Central memory CD8-positive, alpha-beta T cell (primary cell): ENCODE results near the gene GLCE.
A peak's percentile ranks its signal among the peaks of the same experiment; 100 is the strongest.

ENCODE experiments used
- ATAC-seq: fragments of 150-1000 bp; cut with Tn5 transposase; replicated peaks from 2 replicates; pipeline ENCODE4 v1.10.0; 2022; ENCODE audit warnings: mild to moderate bottlenecking, moderate FRiP score, moderate number of reproducible peaks; ENCODE audit not compliant: poor library complexity, severe bottlenecking; ENCODE audit errors: extremely low read depth
- DNase-seq, 2 donors: peaks; one replicate each; pipeline ENCODE4 v3.0.0; 2021; ENCODE audit warnings: low spot score in 2 of 2
- H3K27ac Mint-ChIP-seq: one replicate; pipeline ENCODE4 v1.8.0; 2022; ENCODE audit warnings: low read depth, mild to moderate bottlenecking, moderate library complexity, mixed read lengths
- H3K27me3 Mint-ChIP-seq: one replicate; pipeline ENCODE4 v1.8.0; 2022; ENCODE audit warnings: mixed read lengths
- H3K36me3 Mint-ChIP-seq: one replicate; pipeline ENCODE4 v1.8.0; 2022; ENCODE audit warnings: mild to moderate bottlenecking, moderate library complexity, mixed read lengths; ENCODE audit not compliant: insufficient read depth
- H3K4me1 Mint-ChIP-seq: one replicate; pipeline ENCODE4 v1.8.0; 2022; ENCODE audit warnings: mixed read lengths
- H3K4me3 Mint-ChIP-seq: one replicate; pipeline ENCODE4 v1.8.0; 2022; ENCODE audit warnings: mild to moderate bottlenecking, moderate library complexity, mixed read lengths
- H3K9me3 Mint-ChIP-seq: one replicate; pipeline ENCODE4 v1.8.0; 2022; ENCODE audit warnings: mixed read lengths

GLCE gene

GRCh38 chr15:69160141-69160993, at the start of gene GLCE:
GLCE (plus strand) TSS chr15:69160635; CDS start chr15:69255807, 95,172 bp downstream.
- peak; percentile 83 to 85 for DNase-seq

GRCh38 chr15:69114331-69114928, 46.0 kb upstream of the GLCE start:
- peaks cover 13% of the 10 kb centered on the region for H3K4me1 Mint-ChIP-seq
- H3K4me3 Mint-ChIP-seq: peak overlapping the region; percentile 10
- no peak for DNase-seq
- H3K36me3 Mint-ChIP-seq: no peaks in the 10 kb centered on the region
- no peak for ATAC-seq
- no peaks in the 10 kb centered on the region for H3K9me3 Mint-ChIP-seq
- no peak overlapping the region for H3K27ac Mint-ChIP-seq
- peaks cover 44% of the 10 kb centered on the region for H3K27me3 Mint-ChIP-seq

More at GRCh38 chr15:69160141-69160993, at the start of gene GLCE:
- Mint-ChIP-seq H3K27ac (peak within 1 kb of the TSS; percentile 88), H3K4me1 (peaks cover 27% of the 10 kb centered on the region), H3K4me3 (peak within 1 kb of the TSS; percentile 96), H3K27me3 (no peaks in the 10 kb centered on the region), H3K36me3 (peaks cover 20% of the 10 kb centered on the region), H3K9me3 (no peaks in the 10 kb centered on the region)
- peak; percentile 91 for ATAC-seq

- Mint-ChIP-seq H3K27ac (no peak overlapping the region), H3K4me3 (no peak overlapping the region), H3K4me1 (peaks cover 13% of the 10 kb centered on the region), H3K27me3 (peaks cover 44% of the 10 kb centered on the region), H3K9me3 (no peaks in the 10 kb centered on the region), H3K36me3 (no peaks in the 10 kb centered on the region)
- DNase-seq (no peak), ATAC-seq (no peak)
Measured at GRCh38 chr15:69115031-69115430, 45.4 kb upstream of the GLCE start.

- H3K27me3 Mint-ChIP-seq: peaks cover 44% of the 10 kb centered on the region
- ATAC-seq: no peak
- no peak overlapping the region for H3K27ac Mint-ChIP-seq
- H3K36me3 Mint-ChIP-seq: no peaks in the 10 kb centered on the region
- H3K4me3 Mint-ChIP-seq: no peak overlapping the region
- H3K4me1 Mint-ChIP-seq: peaks cover 13% of the 10 kb centered on the region
- H3K9me3 Mint-ChIP-seq: no peaks in the 10 kb centered on the region
- DNase-seq: no peak
Measured at GRCh38 chr15:69116391-69116790, 44.0 kb upstream of the GLCE start.

GRCh38 chr15:69117431-69117871, 43.0 kb upstream of the GLCE start:
- DNase-seq (no peak), ATAC-seq (no peak)
- Mint-ChIP-seq H3K36me3 (no peaks in the 10 kb centered on the region), H3K4me1 (peaks cover 13% of the 10 kb centered on the region), H3K27me3 (peaks cover 44% of the 10 kb centered on the region), H3K4me3 (no peak overlapping the region), H3K9me3 (no peaks in the 10 kb centered on the region), H3K27ac (no peak overlapping the region)

GRCh38 chr15:69118089-69118488, 42.3 kb upstream of the GLCE start:
- no peaks in the 10 kb centered on the region for H3K36me3 Mint-ChIP-seq
- no peak for DNase-seq
- H3K27ac Mint-ChIP-seq: no peak overlapping the region
- ATAC-seq: no peak
- H3K4me1 Mint-ChIP-seq: peaks cover 13% of the 10 kb centered on the region
- H3K9me3 Mint-ChIP-seq: no peaks in the 10 kb centered on the region
- peaks cover 44% of the 10 kb centered on the region for H3K27me3 Mint-ChIP-seq
- H3K4me3 Mint-ChIP-seq: no peak overlapping the region

GRCh38 chr15:69119001-69119400, 41.4 kb upstream of the GLCE start:
- Mint-ChIP-seq H3K27ac (no peak overlapping the region), H3K27me3 (peaks cover 36% of the 10 kb centered on the region), H3K4me1 (peaks cover 7% of the 10 kb centered on the region), H3K4me3 (no peak overlapping the region), H3K36me3 (no peaks in the 10 kb centered on the region), H3K9me3 (no peaks in the 10 kb centered on the region)
- ATAC-seq (no peak), DNase-seq (no peak)

- no peaks in the 10 kb centered on the region for H3K36me3 Mint-ChIP-seq
- H3K4me3 Mint-ChIP-seq: no peak overlapping the region
- peaks cover 28% of the 10 kb centered on the region for H3K27me3 Mint-ChIP-seq
- no peak overlapping the region for H3K27ac Mint-ChIP-seq
- no peaks in the 10 kb centered on the region for H3K9me3 Mint-ChIP-seq
- no peak for DNase-seq
- no peaks in the 10 kb centered on the region for H3K4me1 Mint-ChIP-seq
- ATAC-seq: no peak
Measured at GRCh38 chr15:69119683-69120395, 40.6 kb upstream of the GLCE start.

GRCh38 chr15:69120732-69121131, 39.7 kb upstream of the GLCE start:
- ATAC-seq (no peak), DNase-seq (no peak)
- H3K27me3 Mint-ChIP-seq: peaks cover 19% of the 10 kb centered on the region
- H3K36me3 Mint-ChIP-seq: no peaks in the 10 kb centered on the region
- H3K9me3 Mint-ChIP-seq: no peaks in the 10 kb centered on the region
- no peak overlapping the region for H3K4me3 Mint-ChIP-seq
- no peak overlapping the region for H3K27ac Mint-ChIP-seq
- no peaks in the 10 kb centered on the region for H3K4me1 Mint-ChIP-seq

- no peaks in the 10 kb centered on the region for H3K9me3 Mint-ChIP-seq
- no peaks in the 10 kb centered on the region for H3K4me1 Mint-ChIP-seq
- ATAC-seq (no peak), DNase-seq (no peak)
- no peak overlapping the region for H3K27ac Mint-ChIP-seq
- H3K4me3 Mint-ChIP-seq: no peak overlapping the region
- peaks cover 13% of the 10 kb centered on the region for H3K27me3 Mint-ChIP-seq
- H3K36me3 Mint-ChIP-seq: no peaks in the 10 kb centered on the region
Measured at GRCh38 chr15:69121198-69121828, 39.1 kb upstream of the GLCE start.

GRCh38 chr15:69125236-69125635, 35.2 kb upstream of the GLCE start:
- H3K4me3 Mint-ChIP-seq: no peak overlapping the region
- H3K9me3 Mint-ChIP-seq: no peaks in the 10 kb centered on the region
- ATAC-seq (no peak), DNase-seq (no peak)
- no peaks in the 10 kb centered on the region for H3K27me3 Mint-ChIP-seq
- no peak overlapping the region for H3K27ac Mint-ChIP-seq
- H3K36me3 Mint-ChIP-seq: no peaks in the 10 kb centered on the region
- H3K4me1 Mint-ChIP-seq: no peaks in the 10 kb centered on the region

GRCh38 chr15:69126054-69126469, 34.4 kb upstream of the GLCE start:
- no peaks in the 10 kb centered on the region for H3K27me3 Mint-ChIP-seq
- no peaks in the 10 kb centered on the region for H3K9me3 Mint-ChIP-seq
- no peak for DNase-seq
- H3K27ac Mint-ChIP-seq: no peak overlapping the region
- no peak for ATAC-seq
- H3K4me1 Mint-ChIP-seq: no peaks in the 10 kb centered on the region
- H3K4me3 Mint-ChIP-seq: no peak overlapping the region
- H3K36me3 Mint-ChIP-seq: no peaks in the 10 kb centered on the region
